ENCODE results near the gene DNAH14. TPM values are rescaled to one million over a fixed set of nuclear protein-coding genes. Genes with fewer than 3 reads are reported as not detected.

The DNAH14 gene
- total and polyA plus RNA-seq, 9 of the 15 experiments (the other 6 are each of a cell fraction or from before 2014, with no cell fraction given): 58.4 to 142 (median 98.4) TPM

DNA sequence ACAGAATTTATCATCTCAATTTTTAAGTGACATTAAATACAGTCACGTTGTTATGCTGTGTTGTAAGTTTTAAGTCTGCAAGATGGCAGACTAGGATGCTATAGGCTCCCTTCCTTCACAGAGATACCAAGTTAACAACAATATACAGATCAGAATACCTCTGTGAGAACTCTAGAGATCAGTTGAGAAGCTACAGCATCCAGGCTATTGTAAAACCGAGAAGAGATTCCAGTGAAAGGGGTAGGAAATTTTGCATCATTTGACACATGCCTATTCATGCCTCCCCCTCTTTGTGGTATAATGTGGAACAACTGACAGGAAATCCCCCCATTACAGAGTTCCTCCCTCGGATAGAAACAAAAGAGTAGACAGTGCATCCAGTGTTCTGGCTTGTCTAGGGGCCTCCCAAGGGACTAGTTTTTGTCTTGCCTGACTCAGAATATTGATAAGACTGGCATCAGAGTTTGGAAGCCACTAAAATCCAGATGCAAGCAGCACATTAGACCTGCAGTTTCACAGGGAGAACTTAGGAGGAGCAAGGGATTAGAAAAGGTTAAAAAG lies 417.7 kb downstream of the DNAH14 start (continued):
- TF ChIP-seq, protein P1, sequence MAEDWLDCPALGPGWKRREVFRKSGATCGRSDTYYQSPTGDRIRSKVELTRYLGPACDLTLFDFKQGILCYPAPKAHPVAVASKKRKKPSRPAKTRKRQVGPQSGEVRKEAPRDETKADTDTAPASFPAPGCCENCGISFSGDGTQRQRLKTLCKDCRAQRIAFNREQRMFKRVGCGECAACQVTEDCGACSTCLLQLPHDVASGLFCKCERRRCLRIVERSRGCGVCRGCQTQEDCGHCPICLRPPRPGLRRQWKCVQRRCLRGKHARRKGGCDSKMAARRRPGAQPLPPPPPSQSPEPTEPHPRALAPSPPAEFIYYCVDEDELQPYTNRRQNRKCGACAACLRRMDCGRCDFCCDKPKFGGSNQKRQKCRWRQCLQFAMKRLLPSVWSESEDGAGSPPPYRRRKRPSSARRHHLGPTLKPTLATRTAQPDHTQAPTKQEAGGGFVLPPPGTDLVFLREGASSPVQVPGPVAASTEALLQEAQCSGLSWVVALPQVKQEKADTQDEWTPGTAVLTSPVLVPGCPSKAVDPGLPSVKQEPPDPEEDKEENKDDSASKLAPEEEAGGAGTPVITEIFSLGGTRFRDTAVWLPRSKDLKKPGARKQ (CRISPR knock-in tag; IDR thresholded peaks at IDR 0.05): no peak
- TF ChIP-seq ILF3 (IDR thresholded peaks at IDR 0.05; ENCODE audit: borderline replicate concordance) (no peak), ELF4 (CRISPR knock-in tag; IDR thresholded peaks at IDR 0.05) (no peak)

DNA sequence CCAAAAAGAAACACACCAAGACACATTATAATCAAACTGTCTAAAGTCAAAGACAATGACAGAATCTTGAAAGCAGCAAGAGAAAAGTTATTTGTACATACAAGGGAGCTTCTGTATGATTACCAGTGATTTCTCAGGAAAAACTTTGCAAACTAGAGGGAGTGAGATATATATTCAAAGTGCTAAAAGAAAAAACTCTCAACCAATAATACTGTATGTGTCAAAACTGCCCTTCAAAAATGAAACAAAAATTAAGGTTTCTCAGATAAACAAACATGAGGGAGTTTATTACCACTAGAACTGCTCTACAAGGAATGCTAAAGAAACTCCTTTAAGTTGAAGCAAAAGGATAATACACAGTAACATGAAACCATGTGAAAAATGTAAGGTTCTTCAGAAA lies 418.9 kb downstream of the DNAH14 start:
- Histone ChIP-seq H3K4me3 (no peak overlapping the region), H3K27ac (ENCODE audit: extremely low read depth, low read depth, low read length) (no peak overlapping the region), H3K27me3 (ENCODE audit: control insufficient read depth in 2 of 2, insufficient read depth in 2 of 2, low read length in 2 of 2) (no peaks in the 10 kb centered on the region; a peak in 1 of 5 replicates), H3K79me2 (ENCODE audit: control insufficient read depth, insufficient read depth, low read length) (no peaks in the 10 kb centered on the region), H3K9ac (ENCODE audit: insufficient read depth in 1 of 2, low read depth in 2 of 2, low read length in 2 of 2) (no peak overlapping the region), H3K36me3 (ENCODE audit: control insufficient read depth, insufficient read depth, low read length) (no peaks in the 10 kb centered on the region), H3K9me3 (replicated peaks; ENCODE audit: control insufficient read depth, insufficient read depth, low read depth, low read length) (no peaks in the 10 kb centered on the region), H3K9me1 (ENCODE audit: control insufficient read depth, insufficient read depth, low read length) (no peaks in the 10 kb centered on the region), H4K20me1 (replicated peaks; ENCODE audit: control insufficient read depth, insufficient read depth, low read length) (no peaks in the 10 kb centered on the region), H2AFZ (ENCODE audit: low read depth, low read length) (no peak overlapping the region), H3K4me1 (replicated peaks in 1 of 2; ENCODE audit: control insufficient read depth in 2 of 2, insufficient read depth in 2 of 2, low read length in 2 of 2) (no peaks in the 10 kb centered on the region), H3K4me2 (ENCODE audit: insufficient read depth, low read length) (no peak overlapping the region)
- intact Hi-C loops (cut with micrococcal nuclease) (no loop called here), in situ Hi-C loops (cut with MboI) (no loop called here)
- CTCF ChIA-PET (ENCODE audit: low intra/inter-chr PET ratio): no interaction called here
- no TSS peak for BruUV-seq (replicated peaks)
- ATAC-seq (no peak), FAIRE-seq (no peak), DNase-seq (ENCODE audit: extremely low read depth in 1 of 4, low spot score in 3 of 4) (no peak)
- POLR2A ChIA-PET: interaction anchor here (1.2 to 1.7 kb wide), 2 partner anchors 9 to 26 kb away, joined by 3 to 5 read pairs; no protein-coding TSS in a partner anchor
- TF ChIP-seq STAG1 (CRISPR knock-in tag; IDR thresholded peaks at IDR 0.05; ENCODE audit: borderline replicate concordance): no peak
- TF ChIP-seq ZBTB7A (IDR thresholded peaks at IDR 0.05; ENCODE audit: borderline replicate concordance, control insufficient read depth, low read depth, low read length): no peak
- TF ChIP-seq SREBF1 (IDR thresholded peaks at IDR 0.05; ENCODE audit: borderline replicate concordance, low read depth, low read length): no peak
- TF ChIP-seq, protein P2, sequence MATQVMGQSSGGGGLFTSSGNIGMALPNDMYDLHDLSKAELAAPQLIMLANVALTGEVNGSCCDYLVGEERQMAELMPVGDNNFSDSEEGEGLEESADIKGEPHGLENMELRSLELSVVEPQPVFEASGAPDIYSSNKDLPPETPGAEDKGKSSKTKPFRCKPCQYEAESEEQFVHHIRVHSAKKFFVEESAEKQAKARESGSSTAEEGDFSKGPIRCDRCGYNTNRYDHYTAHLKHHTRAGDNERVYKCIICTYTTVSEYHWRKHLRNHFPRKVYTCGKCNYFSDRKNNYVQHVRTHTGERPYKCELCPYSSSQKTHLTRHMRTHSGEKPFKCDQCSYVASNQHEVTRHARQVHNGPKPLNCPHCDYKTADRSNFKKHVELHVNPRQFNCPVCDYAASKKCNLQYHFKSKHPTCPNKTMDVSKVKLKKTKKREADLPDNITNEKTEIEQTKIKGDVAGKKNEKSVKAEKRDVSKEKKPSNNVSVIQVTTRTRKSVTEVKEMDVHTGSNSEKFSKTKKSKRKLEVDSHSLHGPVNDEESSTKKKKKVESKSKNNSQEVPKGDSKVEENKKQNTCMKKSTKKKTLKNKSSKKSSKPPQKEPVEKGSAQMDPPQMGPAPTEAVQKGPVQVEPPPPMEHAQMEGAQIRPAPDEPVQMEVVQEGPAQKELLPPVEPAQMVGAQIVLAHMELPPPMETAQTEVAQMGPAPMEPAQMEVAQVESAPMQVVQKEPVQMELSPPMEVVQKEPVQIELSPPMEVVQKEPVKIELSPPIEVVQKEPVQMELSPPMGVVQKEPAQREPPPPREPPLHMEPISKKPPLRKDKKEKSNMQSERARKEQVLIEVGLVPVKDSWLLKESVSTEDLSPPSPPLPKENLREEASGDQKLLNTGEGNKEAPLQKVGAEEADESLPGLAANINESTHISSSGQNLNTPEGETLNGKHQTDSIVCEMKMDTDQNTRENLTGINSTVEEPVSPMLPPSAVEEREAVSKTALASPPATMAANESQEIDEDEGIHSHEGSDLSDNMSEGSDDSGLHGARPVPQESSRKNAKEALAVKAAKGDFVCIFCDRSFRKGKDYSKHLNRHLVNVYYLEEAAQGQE (IDR thresholded peaks at IDR 0.05; ENCODE audit: borderline replicate concordance): no peak
- TF ChIP-seq, protein P2 (CRISPR knock-in tag; IDR thresholded peaks at IDR 0.05; ENCODE audit: low read depth): no peak
- TF ChIP-seq, protein P3, sequence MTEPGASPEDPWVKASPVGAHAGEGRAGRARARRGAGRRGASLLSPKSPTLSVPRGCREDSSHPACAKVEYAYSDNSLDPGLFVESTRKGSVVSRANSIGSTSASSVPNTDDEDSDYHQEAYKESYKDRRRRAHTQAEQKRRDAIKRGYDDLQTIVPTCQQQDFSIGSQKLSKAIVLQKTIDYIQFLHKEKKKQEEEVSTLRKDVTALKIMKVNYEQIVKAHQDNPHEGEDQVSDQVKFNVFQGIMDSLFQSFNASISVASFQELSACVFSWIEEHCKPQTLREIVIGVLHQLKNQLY (CRISPR knock-in tag; conservative IDR thresholded peaks at IDR 0.05): no peak
- no peak for TF ChIP-seq RBM17 (IDR thresholded peaks at IDR 0.05; ENCODE audit: borderline replicate concordance, low read depth, low read length)

Data from K562 (cell line).